ENCODE data around the gene ESPNL.

Gene ESPNL

GRCh38 chr2:238117199-238118154 lies 17.3 kb downstream of the ESPNL start:
- H3K9ac ChIP-seq (ENCODE audit: low read length in 2 of 2), result no peak overlapping the region
- H3K4me3 ChIP-seq (ENCODE audit: low read length in 2 of 2), result no peak overlapping the region
- H3K36me3 ChIP-seq (ENCODE audit: control insufficient read depth in 2 of 2, insufficient read depth in 2 of 2, low read length in 2 of 2), result no peaks in the 10 kb centered on the region
- H3K27ac ChIP-seq (ENCODE audit: low read length), result no peak overlapping the region
- peaks cover 3% of the 10 kb centered on the region for H3K4me1 ChIP-seq (ENCODE audit: control insufficient read depth, insufficient read depth, low read length)
- no peaks in the 10 kb centered on the region for H3K9me3 ChIP-seq (ENCODE audit: control insufficient read depth in 2 of 2, low read length in 2 of 2)
- peaks cover 0 to 10% of the 10 kb centered on the region in 2 donors for H3K27me3 ChIP-seq (ENCODE audit: control insufficient read depth in 1 of 2, insufficient read depth in 2 of 2, low read length in 2 of 2)

- H3K9ac ChIP-seq (ENCODE audit: low read length in 2 of 2), result no peak overlapping the region
- H3K4me1 ChIP-seq (ENCODE audit: control insufficient read depth, insufficient read depth, low read length), result peaks cover 3% of the 10 kb centered on the region
These were observed 19.8 kb downstream of the ESPNL start for GRCh38 chr2:238119756-238120462.

GRCh38 chr2:238120463-238121298 lies 20.5 kb downstream of the ESPNL start:
- Histone ChIP-seq H3K27ac (ENCODE audit: low read length) (no peak overlapping the region), H3K4me3 (ENCODE audit: low read length in 2 of 2) (no peak overlapping the region), H3K27me3 (ENCODE audit: control insufficient read depth in 1 of 2, insufficient read depth in 2 of 2, low read length in 2 of 2) (peaks cover 0 to 10% of the 10 kb centered on the region in 2 donors), H3K9ac (ENCODE audit: low read length in 2 of 2) (no peak overlapping the region), H3K9me3 (ENCODE audit: control insufficient read depth in 2 of 2, low read length in 2 of 2) (no peaks in the 10 kb centered on the region), H3K4me1 (ENCODE audit: control insufficient read depth, insufficient read depth, low read length) (peaks cover 3% of the 10 kb centered on the region), H3K36me3 (ENCODE audit: control insufficient read depth in 2 of 2, insufficient read depth in 2 of 2, low read length in 2 of 2) (no peaks in the 10 kb centered on the region)

More at GRCh38 chr2:238119756-238120462, 19.8 kb downstream of the ESPNL start:
- Histone ChIP-seq H3K9me3 (ENCODE audit: control insufficient read depth in 2 of 2, low read length in 2 of 2) (no peaks in the 10 kb centered on the region), H3K4me3 (ENCODE audit: low read length in 2 of 2) (no peak overlapping the region), H3K27ac (ENCODE audit: low read length) (no peak overlapping the region), H3K36me3 (ENCODE audit: control insufficient read depth in 2 of 2, insufficient read depth in 2 of 2, low read length in 2 of 2) (no peaks in the 10 kb centered on the region), H3K27me3 (ENCODE audit: control insufficient read depth in 1 of 2, insufficient read depth in 2 of 2, low read length in 2 of 2) (peaks cover 0 to 10% of the 10 kb centered on the region in 2 donors)

GRCh38 chr2:238121511-238122286 lies 21.6 kb downstream of the ESPNL start:
- Histone ChIP-seq H3K27ac (ENCODE audit: low read length) (no peak overlapping the region), H3K27me3 (ENCODE audit: control insufficient read depth in 1 of 2, insufficient read depth in 2 of 2, low read length in 2 of 2) (peaks cover 0 to 11% of the 10 kb centered on the region in 2 donors), H3K9ac (ENCODE audit: low read length in 2 of 2) (no peak overlapping the region), H3K36me3 (ENCODE audit: control insufficient read depth in 2 of 2, insufficient read depth in 2 of 2, low read length in 2 of 2) (no peaks in the 10 kb centered on the region), H3K9me3 (ENCODE audit: control insufficient read depth in 2 of 2, low read length in 2 of 2) (no peaks in the 10 kb centered on the region), H3K4me3 (ENCODE audit: low read length in 2 of 2) (no peak overlapping the region), H3K4me1 (ENCODE audit: control insufficient read depth, insufficient read depth, low read length) (peaks cover 4% of the 10 kb centered on the region)

- no peak overlapping the region for H3K27ac ChIP-seq (ENCODE audit: low read length)
- H3K27me3 ChIP-seq (ENCODE audit: control insufficient read depth in 1 of 2, insufficient read depth in 2 of 2, low read length in 2 of 2), result peaks cover 0 to 3% of the 10 kb centered on the region in 2 donors
- H3K4me1 ChIP-seq (ENCODE audit: control insufficient read depth, insufficient read depth, low read length), result peaks cover 8% of the 10 kb centered on the region
- H3K9me3 ChIP-seq (ENCODE audit: control insufficient read depth in 2 of 2, low read length in 2 of 2), result no peaks in the 10 kb centered on the region
- H3K4me3 ChIP-seq (ENCODE audit: low read length in 2 of 2), result no peak overlapping the region
- no peak overlapping the region for H3K9ac ChIP-seq (ENCODE audit: low read length in 2 of 2)
- no peaks in the 10 kb centered on the region for H3K36me3 ChIP-seq (ENCODE audit: control insufficient read depth in 2 of 2, insufficient read depth in 2 of 2, low read length in 2 of 2)
These were observed 22.4 kb downstream of the ESPNL start for GRCh38 chr2:238122287-238123217.

- H3K4me3 ChIP-seq (ENCODE audit: low read length in 2 of 2), result no peak overlapping the region
- no peak overlapping the region for H3K9ac ChIP-seq (ENCODE audit: low read length in 2 of 2)
- H3K9me3 ChIP-seq (ENCODE audit: control insufficient read depth in 2 of 2, low read length in 2 of 2), result no peaks in the 10 kb centered on the region
- H3K36me3 ChIP-seq (ENCODE audit: control insufficient read depth in 2 of 2, insufficient read depth in 2 of 2, low read length in 2 of 2), result no peaks in the 10 kb centered on the region
- H3K27ac ChIP-seq (ENCODE audit: low read length), result no peak overlapping the region
- H3K4me1 ChIP-seq (ENCODE audit: control insufficient read depth, insufficient read depth, low read length), result peaks cover 8% of the 10 kb centered on the region
- peaks cover 0 to 2% of the 10 kb centered on the region in 2 donors for H3K27me3 ChIP-seq (ENCODE audit: control insufficient read depth in 1 of 2, insufficient read depth in 2 of 2, low read length in 2 of 2)
These were observed 23.3 kb downstream of the ESPNL start for GRCh38 chr2:238123218-238123971.

- H3K9ac ChIP-seq (ENCODE audit: low read length in 2 of 2), result no peak overlapping the region
- peaks cover 8% of the 10 kb centered on the region for H3K4me1 ChIP-seq (ENCODE audit: control insufficient read depth, insufficient read depth, low read length)
- no peak overlapping the region for H3K27ac ChIP-seq (ENCODE audit: low read length)
- no peak overlapping the region for H3K4me3 ChIP-seq (ENCODE audit: low read length in 2 of 2)
- H3K9me3 ChIP-seq (ENCODE audit: control insufficient read depth in 2 of 2, low read length in 2 of 2), result no peaks in the 10 kb centered on the region
- peaks cover 0 to 2% of the 10 kb centered on the region in 2 donors for H3K27me3 ChIP-seq (ENCODE audit: control insufficient read depth in 1 of 2, insufficient read depth in 2 of 2, low read length in 2 of 2)
- no peaks in the 10 kb centered on the region for H3K36me3 ChIP-seq (ENCODE audit: control insufficient read depth in 2 of 2, insufficient read depth in 2 of 2, low read length in 2 of 2)
These were observed 23.9 kb downstream of the ESPNL start for GRCh38 chr2:238123991-238124470.

- no peaks in the 10 kb centered on the region for H3K36me3 ChIP-seq (ENCODE audit: control insufficient read depth in 2 of 2, insufficient read depth in 2 of 2, low read length in 2 of 2)
- no peak overlapping the region for H3K27ac ChIP-seq (ENCODE audit: low read length)
- no peaks in the 10 kb centered on the region for H3K9me3 ChIP-seq (ENCODE audit: control insufficient read depth in 2 of 2, low read length in 2 of 2)
- peaks cover 8% of the 10 kb centered on the region for H3K4me1 ChIP-seq (ENCODE audit: control insufficient read depth, insufficient read depth, low read length)
- H3K9ac ChIP-seq (ENCODE audit: low read length in 2 of 2), result no peak overlapping the region
- no peak overlapping the region for H3K4me3 ChIP-seq (ENCODE audit: low read length in 2 of 2)
- H3K27me3 ChIP-seq (ENCODE audit: control insufficient read depth in 1 of 2, insufficient read depth in 2 of 2, low read length in 2 of 2), result peaks cover 0 to 2% of the 10 kb centered on the region in 2 donors
These were observed 24.5 kb downstream of the ESPNL start for GRCh38 chr2:238124488-238125126.

Data from stomach smooth muscle (tissue), 2 donors.